BE2C (cell line): Measurements from ENCODE around the gene SUN2.
A peak's percentile ranks its signal among the peaks of the same experiment; 100 is the strongest.

Source experiments
- DNase-seq: peaks from one replicate; pipeline ENCODE4 v3.0.0-alpha.2; 2020
- H3K27me3 ChIP-seq: fragments of 250-450 bp; sonication (Bioruptor Pico); 2 replicates; pipeline ENCODE4 v1.5.1; 2020; ENCODE audit warnings: mild to moderate bottlenecking
- H3K36me3 ChIP-seq: fragments of 250-450 bp; sonication (Bioruptor Pico); 2 replicates; pipeline ENCODE4 v1.5.1; 2020; ENCODE audit warnings: mild to moderate bottlenecking
- H3K4me1 ChIP-seq: fragments of 250-450 bp; sonication (Bioruptor Pico); 2 replicates; pipeline ENCODE4 v1.5.1; 2020
- H3K4me3 ChIP-seq: 2 replicates; pipeline ENCODE4 v1.5.1; 2011; ENCODE audit warnings: low read depth, low read length
- H3K9me3 ChIP-seq: fragments of 250-450 bp; sonication (Bioruptor Pico); 2 replicates; pipeline ENCODE4 v1.5.1; 2020
- CTCF ChIP-seq: IDR thresholded peaks from 2 replicates; pipeline ENCODE4 v1.5.1; 2012; ENCODE audit warnings: mild to moderate bottlenecking, low read depth, low read length

SUN2 gene

GRCh38 chr22:38707346-38707745 lies 48.5 kb downstream of the SUN2 start:
- TF ChIP-seq CTCF: no peak
- no peaks in the 10 kb centered on the region for H3K9me3 ChIP-seq
- no peak for DNase-seq
- peaks cover 6% of the 10 kb centered on the region; the same call in 1 of the 2 replicates for H3K4me1 ChIP-seq
- H3K27me3 ChIP-seq: no peaks in the 10 kb centered on the region
- H3K36me3 ChIP-seq: peaks cover 14% of the 10 kb centered on the region
- H3K4me3 ChIP-seq: peak overlapping the region; percentile 95

GRCh38 chr22:38706901-38707195 lies 49.0 kb downstream of the SUN2 start:
- H3K9me3 ChIP-seq: no peaks in the 10 kb centered on the region
- TF ChIP-seq CTCF: no peak
- peaks cover 9% of the 10 kb centered on the region for H3K36me3 ChIP-seq
- DNase-seq: no peak
- no peaks in the 10 kb centered on the region for H3K27me3 ChIP-seq
- peak overlapping the region; percentile 95 for H3K4me3 ChIP-seq
- peaks cover 6% of the 10 kb centered on the region; the same call in 1 of the 2 replicates for H3K4me1 ChIP-seq

- Histone ChIP-seq H3K4me3 (peak overlapping the region; percentile 95), H3K4me1 (peaks cover 6% of the 10 kb centered on the region; the same call in 1 of the 2 replicates), H3K9me3 (no peaks in the 10 kb centered on the region), H3K27me3 (no peaks in the 10 kb centered on the region), H3K36me3 (peaks cover 9% of the 10 kb centered on the region)
- DNase-seq: peak; percentile 43
- TF ChIP-seq CTCF: no peak
Observed at GRCh38 chr22:38706101-38706900, 49.5 kb downstream of the SUN2 start.

GRCh38 chr22:38705235-38706100 lies 50.3 kb downstream of the SUN2 start, which contains the start of gene GTPBP1:
GTPBP1 (plus strand) TSS chr22:38705944; CDS start chr22:38705956, 12 bp downstream.
- H3K4me1 ChIP-seq: peaks cover 6% of the 10 kb centered on the region; the same call in 1 of the 2 replicates
- no peaks in the 10 kb centered on the region for H3K27me3 ChIP-seq
- no peaks in the 10 kb centered on the region for H3K9me3 ChIP-seq
- no peak; the same call in 1 of the 2 replicates for TF ChIP-seq CTCF
- DNase-seq: peak; percentile 99
- H3K4me3 ChIP-seq: peak within 1 kb of the TSS; percentile 95
- H3K36me3 ChIP-seq: peaks cover 4% of the 10 kb centered on the region

GRCh38 chr22:38704654-38705234 lies 51.1 kb downstream of the SUN2 start:
- no peak for DNase-seq
- no peaks in the 10 kb centered on the region for H3K9me3 ChIP-seq
- H3K4me1 ChIP-seq: peaks cover 6% of the 10 kb centered on the region; the same call in 1 of the 2 replicates
- no peak for TF ChIP-seq CTCF
- peaks cover 2% of the 10 kb centered on the region for H3K36me3 ChIP-seq
- H3K4me3 ChIP-seq: peak overlapping the region; percentile 48
- no peaks in the 10 kb centered on the region for H3K27me3 ChIP-seq
